SK-N-SH treated with all-trans-retinoic acid at 6 μM for 48 hours (cell line): Measurements from ENCODE around the gene EMC8.

Experiments
- RARB ChIP-seq: fragments of 250-450 bp; sonication (Bioruptor Pico); IDR thresholded peaks from 2 replicates; pipeline ENCODE4 v1.8.0; 2021; ENCODE audit warnings: mild to moderate bottlenecking, moderate library complexity
- SNAI2 ChIP-seq: fragments of 250-450 bp; sonication (Bioruptor Pico); IDR thresholded peaks from 2 replicates; pipeline ENCODE4 v1.5.0; 2020; ENCODE audit warnings: mild to moderate bottlenecking, moderate library complexity
- ZFP30 ChIP-seq: fragments of 450-650 bp; formaldehyde crosslinking; IDR thresholded peaks from 2 replicates; pipeline ENCODE4 v1.5.0; 2022; ENCODE audit warnings: mild to moderate bottlenecking, moderate library complexity

- TF ChIP-seq SNAI2 (CRISPR knock-in tag) (no peak), ZFP30 (CRISPR knock-in tag) (no peak), RARB (no peak)
Measured at GRCh38 chr16:85810742-85811115, 11.4 kb upstream of the EMC8 start.
